ENCODE measurements around the gene SLC25A27.

DNA sequence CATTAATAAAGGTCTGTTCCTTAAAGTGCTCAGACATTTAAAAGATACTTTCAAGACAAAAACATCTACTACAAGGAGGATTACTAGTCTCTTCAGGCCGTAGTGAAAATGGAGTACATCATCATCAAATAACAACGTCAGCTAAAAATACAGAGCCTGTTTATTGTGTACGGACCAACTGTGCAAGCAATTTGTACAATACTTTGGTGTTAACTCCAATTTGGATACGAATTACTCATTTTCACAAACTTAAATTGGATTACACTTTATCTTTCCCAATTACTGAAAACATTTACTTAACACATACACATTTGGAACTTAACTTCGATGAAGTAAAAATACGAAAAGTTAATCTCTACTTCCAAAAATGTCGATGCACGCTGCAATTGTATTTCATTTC, 959 bp upstream of the SLC25A27 start:
- no peak for TF ChIP-seq TAF1 (IDR thresholded peaks at IDR 0.05; ENCODE audit: low read depth, low read length)
- no peak for TF ChIP-seq POLR2AphosphoS5 (IDR thresholded peaks at IDR 0.05; ENCODE audit: low read depth, low read length)

Data from GM12891 (cell line).